ENCODE results near the gene TSKS. TPM values are rescaled to one million over a fixed set of nuclear protein-coding genes. Genes with fewer than 3 reads are reported as not detected.

The TSKS gene
- polyA plus RNA-seq, 1 donor (not counting 4 experiments of a cell fraction or from before 2014, with no cell fraction given): 1.9 TPM

- no peak for FAIRE-seq
- H3K4me2 ChIP-seq (ENCODE audit: control insufficient read depth, extremely low read depth, insufficient read depth, low read depth, low read length): no peak overlapping the region
- no peaks in the 10 kb centered on the region for H4K20me1 ChIP-seq (ENCODE audit: control insufficient read depth, extremely low read depth, insufficient read depth, low read length)
- peaks cover 10% of the 10 kb centered on the region for H3K4me1 ChIP-seq (ENCODE audit: control insufficient read depth, extremely low read depth, insufficient read depth, low read length)
- H3K9ac ChIP-seq (ENCODE audit: control insufficient read depth, extremely low read depth, insufficient read depth, low read length): no peak overlapping the region
- no peak for DNase-seq (ENCODE audit: low read depth, low spot score)
- dilution Hi-C loops (cut with MboI; ENCODE audit: extremely low pct_ligation_motif_present, low sequenced_read_pairs): no loop called here
- no peaks in the 10 kb centered on the region for H3K9me1 ChIP-seq (ENCODE audit: control insufficient read depth, extremely low read depth, insufficient read depth, low read length)
- no peak for TF ChIP-seq EZH2 (IDR thresholded peaks at IDR 0.05; ENCODE audit: low read length)
- H2AFZ ChIP-seq (ENCODE audit: control insufficient read depth, low read length): no peak overlapping the region
- H3K27ac ChIP-seq (ENCODE audit: control insufficient read depth, insufficient read depth, low read length): no peak overlapping the region
- no peak overlapping the region for H3K4me3 ChIP-seq (ENCODE audit: control insufficient read depth in 2 of 3, extremely low read depth in 1 of 3, insufficient read depth in 2 of 3, low read depth in 1 of 3, low read length in 3 of 3)
- peaks cover 8 to 17% of the 10 kb centered on the region in 2 experiments for H3K36me3 ChIP-seq (ENCODE audit: control insufficient read depth in 2 of 2, extremely low read depth in 1 of 2, insufficient read depth in 2 of 2, low read length in 2 of 2)
- no peaks in the 10 kb centered on the region for H3K9me3 ChIP-seq (ENCODE audit: control insufficient read depth, low read depth, low read length)
- H3K79me2 ChIP-seq (ENCODE audit: control insufficient read depth, insufficient read depth, low read length): no peaks in the 10 kb centered on the region
- H3K27me3 ChIP-seq (ENCODE audit: control insufficient read depth, extremely low read depth, insufficient read depth, low read length): no peaks in the 10 kb centered on the region
These were observed 43.5 kb upstream of the TSKS start for GRCh38 chr19:49806620-49806959.

GRCh38 chr19:49805822-49806619 lies 42.9 kb upstream of the TSKS start:
- Histone ChIP-seq H3K4me2 (ENCODE audit: control insufficient read depth, extremely low read depth, insufficient read depth, low read depth, low read length) (no peak overlapping the region), H3K9me1 (ENCODE audit: control insufficient read depth, extremely low read depth, insufficient read depth, low read length) (no peaks in the 10 kb centered on the region), H3K79me2 (ENCODE audit: control insufficient read depth, insufficient read depth, low read length) (no peaks in the 10 kb centered on the region), H2AFZ (ENCODE audit: control insufficient read depth, low read length) (no peak overlapping the region), H3K27ac (ENCODE audit: control insufficient read depth, insufficient read depth, low read length) (no peak overlapping the region), H3K9ac (ENCODE audit: control insufficient read depth, extremely low read depth, insufficient read depth, low read length) (no peak overlapping the region), H3K4me3 (ENCODE audit: control insufficient read depth in 2 of 3, extremely low read depth in 1 of 3, insufficient read depth in 2 of 3, low read depth in 1 of 3, low read length in 3 of 3) (no peak overlapping the region), H3K4me1 (ENCODE audit: control insufficient read depth, extremely low read depth, insufficient read depth, low read length) (peaks cover 10% of the 10 kb centered on the region), H3K9me3 (ENCODE audit: control insufficient read depth, low read depth, low read length) (no peaks in the 10 kb centered on the region), H4K20me1 (ENCODE audit: control insufficient read depth, extremely low read depth, insufficient read depth, low read length) (no peaks in the 10 kb centered on the region), H3K27me3 (ENCODE audit: control insufficient read depth, extremely low read depth, insufficient read depth, low read length) (no peaks in the 10 kb centered on the region), H3K36me3 (ENCODE audit: control insufficient read depth in 2 of 2, extremely low read depth in 1 of 2, insufficient read depth in 2 of 2, low read length in 2 of 2) (peaks cover 8 to 20% of the 10 kb centered on the region in 2 experiments)
- TF ChIP-seq EZH2 (IDR thresholded peaks at IDR 0.05; ENCODE audit: low read length) (no peak), CTCF (optimal IDR thresholded peaks at IDR 0.05 in 1 of 3, IDR thresholded peaks at IDR 0.05 in 1 of 3, conservative IDR thresholded peaks at IDR 0.05 in 1 of 3; ENCODE audit: extremely low read depth in 1 of 3, insufficient read depth in 2 of 3, low read length in 3 of 3) (no peak)
- no peak for FAIRE-seq
- dilution Hi-C loops (cut with MboI; ENCODE audit: extremely low pct_ligation_motif_present, low sequenced_read_pairs): no loop called here
- no peak for DNase-seq (ENCODE audit: low read depth, low spot score)

- no peaks in the 10 kb centered on the region for H3K27me3 ChIP-seq (ENCODE audit: control insufficient read depth, extremely low read depth, insufficient read depth, low read length)
- dilution Hi-C loops (cut with MboI; ENCODE audit: extremely low pct_ligation_motif_present, low sequenced_read_pairs): no loop called here
- FAIRE-seq: no peak
These were observed 40.4 kb upstream of the TSKS start for GRCh38 chr19:49803529-49803856.

More at GRCh38 chr19:49803529-49803856, 40.4 kb upstream of the TSKS start:
- no peak overlapping the region for H3K4me2 ChIP-seq (ENCODE audit: control insufficient read depth, extremely low read depth, insufficient read depth, low read depth, low read length)
- no peaks in the 10 kb centered on the region for H3K79me2 ChIP-seq (ENCODE audit: control insufficient read depth, insufficient read depth, low read length)
- no peak overlapping the region for H3K27ac ChIP-seq (ENCODE audit: control insufficient read depth, insufficient read depth, low read length)
- no peak for DNase-seq (ENCODE audit: low read depth, low spot score)
- H3K9ac ChIP-seq (ENCODE audit: control insufficient read depth, extremely low read depth, insufficient read depth, low read length): no peak overlapping the region
- H2AFZ ChIP-seq (ENCODE audit: control insufficient read depth, low read length): no peak overlapping the region
- TF ChIP-seq CTCF (optimal IDR thresholded peaks at IDR 0.05 in 1 of 3, IDR thresholded peaks at IDR 0.05 in 1 of 3, conservative IDR thresholded peaks at IDR 0.05 in 1 of 3; ENCODE audit: extremely low read depth in 1 of 3, insufficient read depth in 2 of 3, low read length in 3 of 3): no peak
- TF ChIP-seq EZH2 (IDR thresholded peaks at IDR 0.05; ENCODE audit: low read length): no peak
- no peaks in the 10 kb centered on the region for H4K20me1 ChIP-seq (ENCODE audit: control insufficient read depth, extremely low read depth, insufficient read depth, low read length)
- H3K36me3 ChIP-seq (ENCODE audit: control insufficient read depth in 2 of 2, extremely low read depth in 1 of 2, insufficient read depth in 2 of 2, low read length in 2 of 2): peaks cover 20 to 22% of the 10 kb centered on the region in 2 experiments
- H3K9me3 ChIP-seq (ENCODE audit: control insufficient read depth, low read depth, low read length): no peaks in the 10 kb centered on the region
- H3K4me1 ChIP-seq (ENCODE audit: control insufficient read depth, extremely low read depth, insufficient read depth, low read length): no peaks in the 10 kb centered on the region
- H3K9me1 ChIP-seq (ENCODE audit: control insufficient read depth, extremely low read depth, insufficient read depth, low read length): no peaks in the 10 kb centered on the region
- no peak overlapping the region for H3K4me3 ChIP-seq (ENCODE audit: control insufficient read depth in 2 of 3, extremely low read depth in 1 of 3, insufficient read depth in 2 of 3, low read depth in 1 of 3, low read length in 3 of 3)
